NCI-H1092 (cell line): Measurements from ENCODE around the gene PTPA.
"Not testable (repeated sequence)": the region's sequence is repeated elsewhere in the genome, so short reads cannot be mapped to it uniquely, and the experiment has no call there.

Experiments used
- DNase-seq: peaks from one replicate; lab custom pipeline; 2025; lab: John Stamatoyannopoulos, UW

The PTPA gene

DNA sequence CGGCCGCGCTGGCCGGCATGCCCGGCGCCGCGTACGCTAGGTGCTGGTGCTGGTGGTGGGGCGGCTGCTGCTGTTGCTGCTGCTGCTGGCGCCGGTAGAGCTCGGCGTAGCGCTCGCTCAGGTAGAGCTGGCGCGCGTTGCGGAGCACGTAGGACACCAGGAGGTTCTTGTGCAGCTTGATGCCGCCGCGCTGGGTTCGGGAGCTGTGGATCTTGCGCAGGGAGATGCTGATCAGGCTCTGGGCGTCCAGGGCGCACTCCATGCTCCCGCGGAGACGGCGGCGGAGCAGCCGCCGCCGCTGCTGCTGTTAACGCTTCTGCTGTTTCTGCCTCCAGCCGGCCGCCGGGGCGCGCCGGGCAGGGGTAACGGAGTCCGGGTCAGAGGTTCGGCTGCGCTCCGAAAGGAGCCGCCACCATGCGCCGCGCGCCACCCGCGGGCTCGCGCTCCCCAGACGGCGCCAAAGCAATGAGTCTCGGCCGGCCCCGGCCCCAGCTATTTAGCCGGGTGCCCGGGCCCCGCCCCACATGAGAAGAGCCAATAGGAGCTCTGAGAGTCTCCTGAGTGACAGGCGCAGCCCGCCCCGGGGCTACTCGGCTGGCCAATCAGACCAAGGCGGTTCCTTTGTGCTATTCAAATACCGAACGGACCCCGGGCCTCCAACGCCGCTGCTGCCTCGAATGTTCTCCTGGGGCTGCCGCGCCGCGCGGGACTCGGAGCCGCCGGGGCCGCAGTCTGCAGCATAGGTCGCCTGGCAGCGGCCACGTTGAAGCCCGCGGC is 66.8 kb downstream of the PTPA start, which contains the start of gene IER5L:
IER5L (minus strand) TSS at position 471 of the 777 bp plus-strand sequence; CDS start at position 262, 209 bp downstream.
- peak; percentile 95 for DNase-seq

DNA sequence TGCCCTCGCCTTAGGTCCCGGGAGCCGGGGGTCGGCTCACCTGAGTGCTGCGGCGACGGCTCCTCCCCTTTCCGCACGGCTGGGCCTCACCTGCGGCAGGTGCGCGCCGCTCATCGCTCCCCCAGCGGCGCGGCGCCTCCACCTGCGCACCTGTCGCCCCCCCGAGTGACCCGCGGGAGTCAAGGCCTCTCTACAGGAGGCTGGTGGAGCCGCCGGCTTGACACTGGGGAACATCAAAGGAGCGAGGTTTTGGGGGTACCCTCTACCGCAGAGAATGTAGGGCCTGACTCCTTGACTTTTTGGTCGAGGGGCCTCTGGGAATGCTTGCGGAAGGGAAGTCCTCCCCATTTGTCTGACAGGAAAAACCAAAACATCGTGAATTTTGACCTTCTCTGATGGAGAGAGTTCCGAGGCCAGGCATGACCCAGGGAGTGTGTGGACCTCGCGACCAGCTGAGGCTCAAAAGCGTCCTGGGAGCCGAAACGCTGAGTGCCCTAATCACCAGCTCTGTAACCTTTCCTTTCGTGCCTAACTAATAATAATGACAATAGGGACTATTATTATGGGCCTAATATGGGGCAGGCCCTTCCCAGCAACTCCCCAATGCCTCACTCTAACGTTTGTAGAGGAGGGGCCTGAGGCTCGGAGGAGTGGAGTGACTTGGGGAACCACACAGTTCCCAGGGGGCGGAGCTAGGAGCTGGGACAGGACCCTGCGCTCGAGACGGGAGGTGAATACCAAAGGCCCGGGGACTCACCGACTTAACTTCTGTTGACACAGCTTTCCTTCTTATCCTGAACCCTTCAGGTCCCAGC is 67.6 kb downstream of the PTPA start:
- no peak for DNase-seq

- DNase-seq = no peak
These were observed 70.0 kb downstream of the PTPA start for GRCh38 chr9:129181246-129181645.

GRCh38 chr9:129182122-129182521 is 70.9 kb downstream of the PTPA start:
- DNase-seq = no peak

- no peak for DNase-seq
These were observed 71.6 kb downstream of the PTPA start for GRCh38 chr9:129182625-129183494.

- no peak for DNase-seq
These were observed 72.4 kb downstream of the PTPA start for GRCh38 chr9:129183495-129184218.

GRCh38 chr9:129184219-129184524 is 73.0 kb downstream of the PTPA start:
- no peak for DNase-seq

DNA sequence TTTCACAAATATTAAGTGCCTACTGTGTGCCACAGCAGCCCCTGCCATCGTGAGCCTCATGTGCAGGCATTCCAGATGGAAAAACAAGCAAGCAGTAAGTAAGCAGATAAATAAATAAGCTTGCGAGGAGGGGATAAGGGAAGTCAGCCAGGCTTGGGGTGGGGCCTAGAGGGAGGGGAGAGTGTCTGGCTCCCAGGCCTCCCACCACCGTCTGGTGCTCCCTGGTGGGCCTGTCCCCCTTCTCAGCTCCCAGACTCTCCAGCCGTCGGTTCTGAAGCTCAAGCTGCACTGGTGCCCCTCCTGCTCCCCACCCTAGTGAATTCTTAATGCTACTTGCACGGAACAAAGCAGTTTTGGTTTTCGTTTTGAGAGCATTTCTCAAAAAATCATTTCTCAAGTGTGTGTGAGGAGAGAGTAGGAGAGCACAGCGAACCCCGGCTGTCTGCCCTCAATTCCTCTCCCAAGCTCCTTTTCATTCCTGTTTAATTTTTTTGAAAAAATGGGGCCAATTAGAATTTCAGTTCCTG is 73.4 kb downstream of the PTPA start:
- DNase-seq = no peak

DNA sequence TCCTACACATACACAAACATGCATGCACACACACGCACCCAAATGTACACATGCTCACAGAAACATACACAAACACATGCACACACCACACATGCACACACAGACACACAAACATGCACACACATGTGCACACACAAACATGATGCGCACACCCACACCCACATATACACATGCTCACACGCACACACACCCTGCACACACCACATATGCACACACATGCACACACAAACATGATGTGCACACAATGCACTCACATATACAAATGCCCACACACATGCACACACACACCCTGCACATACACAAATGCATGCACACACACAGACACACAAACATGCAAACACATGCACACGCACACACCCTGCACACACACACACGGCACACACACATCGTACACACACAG is 74.2 kb downstream of the PTPA start:
- DNase-seq = no peak

DNA sequence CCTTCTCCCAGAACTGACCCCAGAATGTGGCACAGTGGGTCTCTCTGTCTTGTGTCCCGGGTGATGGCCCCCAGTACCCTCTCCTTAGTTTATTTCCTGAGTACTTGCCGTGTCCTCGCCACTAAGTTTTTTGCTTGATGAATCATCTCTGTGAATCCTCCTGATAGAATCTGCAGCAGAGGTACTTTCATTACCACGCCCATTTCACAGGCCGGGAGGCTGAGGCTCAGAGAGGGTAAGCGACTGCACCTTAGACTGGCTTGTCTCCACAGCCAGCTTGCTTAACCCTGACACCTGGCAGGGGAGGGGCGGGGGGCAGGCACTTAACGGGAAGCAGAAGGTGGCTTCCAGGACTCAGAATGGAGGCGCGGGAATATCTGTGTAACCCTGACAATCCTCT is 74.8 kb downstream of the PTPA start:
- DNase-seq = no peak

DNA sequence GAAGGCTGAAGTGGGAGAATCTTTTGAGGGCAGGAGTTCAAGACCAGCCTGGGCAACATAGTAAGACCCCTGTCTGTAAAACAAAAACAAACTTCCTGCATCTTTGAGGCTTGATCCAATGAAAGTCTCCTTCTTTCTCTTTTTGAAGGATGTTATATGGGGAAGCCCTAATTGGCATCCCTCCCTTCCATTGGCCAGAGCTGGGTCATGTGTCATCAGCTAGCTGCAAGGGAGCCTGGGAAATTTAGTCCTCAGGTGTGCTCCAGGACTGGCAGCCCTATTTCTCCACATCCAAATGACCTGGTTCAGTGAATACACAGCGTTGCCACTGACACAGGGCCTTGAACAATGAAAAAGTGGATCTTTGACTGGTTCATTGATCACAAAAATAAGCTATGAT is 75.8 kb downstream of the PTPA start:
- no peak for DNase-seq

GRCh38 chr9:129189971-129190370 is 78.8 kb downstream of the PTPA start:
- not testable (repeated sequence) for DNase-seq

- DNase-seq = no peak
These were observed 80.0 kb downstream of the PTPA start for GRCh38 chr9:129191234-129191633.

DNA sequence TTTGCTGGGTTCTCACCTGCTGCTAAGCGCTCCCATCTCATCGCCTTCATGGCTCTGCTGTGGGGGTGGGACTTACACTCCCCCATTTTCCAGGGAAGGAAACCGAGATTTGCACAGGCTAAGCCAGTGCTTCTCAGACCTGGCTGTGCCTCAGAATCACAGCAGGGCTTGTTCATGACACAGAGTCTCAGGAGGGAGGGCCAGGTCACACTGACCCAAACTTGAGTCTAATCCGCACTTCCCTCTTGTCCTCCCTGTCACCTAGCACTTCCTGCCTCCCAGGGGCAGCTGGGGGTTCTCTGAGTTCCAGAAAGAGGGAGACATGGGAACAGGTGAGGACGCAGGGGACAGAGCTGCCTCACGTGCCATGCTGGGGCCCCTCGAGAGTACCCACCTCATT is 82.4 kb downstream of the PTPA start:
- DNase-seq = no peak

- DNase-seq = no peak
These were observed 83.0 kb downstream of the PTPA start for GRCh38 chr9:129194221-129194620.

- DNase-seq = no peak
These were observed 84.4 kb downstream of the PTPA start for GRCh38 chr9:129195606-129196005.

GRCh38 chr9:129197045-129197444 is 85.8 kb downstream of the PTPA start:
- DNase-seq = not testable (repeated sequence)

DNA sequence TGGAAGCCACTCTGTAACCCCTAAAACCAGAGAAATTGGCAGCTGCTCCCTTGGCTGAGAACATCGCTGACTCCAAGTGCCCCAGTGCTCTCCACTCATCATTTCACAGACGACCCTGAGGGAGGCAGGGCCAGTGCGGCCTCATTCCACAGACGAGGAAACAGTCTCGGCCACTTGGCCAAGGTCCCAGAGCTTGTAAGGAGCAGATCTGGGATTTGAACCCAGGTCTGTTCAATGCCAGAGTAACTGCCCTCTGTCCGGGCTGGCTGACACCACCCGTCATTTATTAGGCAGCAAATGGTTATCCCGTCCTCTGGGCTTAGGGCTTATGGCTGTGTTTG is 86.7 kb downstream of the PTPA start:
- DNase-seq = no peak
